ENCODE results near the gene GLG1.

Gene GLG1

GRCh38 chr16:74592847-74593246 lies 14.1 kb downstream of the GLG1 start:
- Histone ChIP-seq H3K27ac (ENCODE audit: insufficient read depth, low read length, poor library complexity, severe bottlenecking) (no peak overlapping the region), H3K4me3 (ENCODE audit: insufficient read depth, low read depth, low read length, poor library complexity, severe bottlenecking) (no peak overlapping the region), H3K9me3 (ENCODE audit: control insufficient read depth, low read length) (no peaks in the 10 kb centered on the region), H3K4me1 (ENCODE audit: control insufficient read depth, insufficient read depth, low read length, poor library complexity, severe bottlenecking) (peaks cover 5% of the 10 kb centered on the region), H3K27me3 (replicated peaks; ENCODE audit: control insufficient read depth, insufficient read depth, low read length, poor library complexity, severe bottlenecking) (no peaks in the 10 kb centered on the region), H3K36me3 (ENCODE audit: control insufficient read depth, insufficient read depth, low read length) (no peaks in the 10 kb centered on the region)
- no peak for DNase-seq

GRCh38 chr16:74591876-74592650 lies 14.9 kb downstream of the GLG1 start:
- no peaks in the 10 kb centered on the region for H3K9me3 ChIP-seq (ENCODE audit: control insufficient read depth, low read length)
- peaks cover 5% of the 10 kb centered on the region for H3K4me1 ChIP-seq (ENCODE audit: control insufficient read depth, insufficient read depth, low read length, poor library complexity, severe bottlenecking)
- H3K27me3 ChIP-seq (replicated peaks; ENCODE audit: control insufficient read depth, insufficient read depth, low read length, poor library complexity, severe bottlenecking) = no peaks in the 10 kb centered on the region
- no peak overlapping the region for H3K27ac ChIP-seq (ENCODE audit: insufficient read depth, low read length, poor library complexity, severe bottlenecking)
- no peak for DNase-seq
- peaks cover 1% of the 10 kb centered on the region for H3K36me3 ChIP-seq (ENCODE audit: control insufficient read depth, insufficient read depth, low read length)
- H3K4me3 ChIP-seq (ENCODE audit: insufficient read depth, low read depth, low read length, poor library complexity, severe bottlenecking) = no peak overlapping the region

GRCh38 chr16:74586948-74587347 lies 20.0 kb downstream of the GLG1 start:
- peaks cover 4% of the 10 kb centered on the region for H3K36me3 ChIP-seq (ENCODE audit: control insufficient read depth, insufficient read depth, low read length)
- no peak for DNase-seq
- H3K4me3 ChIP-seq (ENCODE audit: insufficient read depth, low read depth, low read length, poor library complexity, severe bottlenecking) = no peak overlapping the region
- H3K9me3 ChIP-seq (ENCODE audit: control insufficient read depth, low read length) = no peaks in the 10 kb centered on the region
- H3K4me1 ChIP-seq (ENCODE audit: control insufficient read depth, insufficient read depth, low read length, poor library complexity, severe bottlenecking) = peaks cover 8% of the 10 kb centered on the region
- H3K27me3 ChIP-seq (replicated peaks; ENCODE audit: control insufficient read depth, insufficient read depth, low read length, poor library complexity, severe bottlenecking) = no peaks in the 10 kb centered on the region
- H3K27ac ChIP-seq (ENCODE audit: insufficient read depth, low read length, poor library complexity, severe bottlenecking) = no peak overlapping the region

GRCh38 chr16:74585846-74586443 lies 21.0 kb downstream of the GLG1 start:
- Histone ChIP-seq H3K27me3 (replicated peaks; ENCODE audit: control insufficient read depth, insufficient read depth, low read length, poor library complexity, severe bottlenecking) (no peaks in the 10 kb centered on the region), H3K27ac (ENCODE audit: insufficient read depth, low read length, poor library complexity, severe bottlenecking) (no peak overlapping the region), H3K4me3 (ENCODE audit: insufficient read depth, low read depth, low read length, poor library complexity, severe bottlenecking) (no peak overlapping the region), H3K9me3 (ENCODE audit: control insufficient read depth, low read length) (no peaks in the 10 kb centered on the region), H3K36me3 (ENCODE audit: control insufficient read depth, insufficient read depth, low read length) (peaks cover 4% of the 10 kb centered on the region), H3K4me1 (ENCODE audit: control insufficient read depth, insufficient read depth, low read length, poor library complexity, severe bottlenecking) (peaks cover 8% of the 10 kb centered on the region)
- DNase-seq = no peak

GRCh38 chr16:74583926-74584666 lies 22.8 kb downstream of the GLG1 start:
- no peaks in the 10 kb centered on the region for H3K27me3 ChIP-seq (replicated peaks; ENCODE audit: control insufficient read depth, insufficient read depth, low read length, poor library complexity, severe bottlenecking)
- H3K36me3 ChIP-seq (ENCODE audit: control insufficient read depth, insufficient read depth, low read length) = peaks cover 4% of the 10 kb centered on the region
- H3K4me1 ChIP-seq (ENCODE audit: control insufficient read depth, insufficient read depth, low read length, poor library complexity, severe bottlenecking) = peaks cover 13% of the 10 kb centered on the region
- no peak overlapping the region for H3K4me3 ChIP-seq (ENCODE audit: insufficient read depth, low read depth, low read length, poor library complexity, severe bottlenecking)
- no peak overlapping the region for H3K27ac ChIP-seq (ENCODE audit: insufficient read depth, low read length, poor library complexity, severe bottlenecking)
- H3K9me3 ChIP-seq (ENCODE audit: control insufficient read depth, low read length) = no peaks in the 10 kb centered on the region
- no peak for DNase-seq

GRCh38 chr16:74582970-74583369 lies 23.9 kb downstream of the GLG1 start:
- H3K27ac ChIP-seq (ENCODE audit: insufficient read depth, low read length, poor library complexity, severe bottlenecking) = no peak overlapping the region
- no peaks in the 10 kb centered on the region for H3K9me3 ChIP-seq (ENCODE audit: control insufficient read depth, low read length)
- H3K36me3 ChIP-seq (ENCODE audit: control insufficient read depth, insufficient read depth, low read length) = peaks cover 4% of the 10 kb centered on the region
- DNase-seq = no peak
- H3K4me3 ChIP-seq (ENCODE audit: insufficient read depth, low read depth, low read length, poor library complexity, severe bottlenecking) = no peak overlapping the region
- no peaks in the 10 kb centered on the region for H3K27me3 ChIP-seq (replicated peaks; ENCODE audit: control insufficient read depth, insufficient read depth, low read length, poor library complexity, severe bottlenecking)
- peaks cover 9% of the 10 kb centered on the region for H3K4me1 ChIP-seq (ENCODE audit: control insufficient read depth, insufficient read depth, low read length, poor library complexity, severe bottlenecking)

GRCh38 chr16:74580833-74581232 lies 26.1 kb downstream of the GLG1 start:
- no peaks in the 10 kb centered on the region for H3K9me3 ChIP-seq (ENCODE audit: control insufficient read depth, low read length)
- no peaks in the 10 kb centered on the region for H3K27me3 ChIP-seq (replicated peaks; ENCODE audit: control insufficient read depth, insufficient read depth, low read length, poor library complexity, severe bottlenecking)
- H3K4me1 ChIP-seq (ENCODE audit: control insufficient read depth, insufficient read depth, low read length, poor library complexity, severe bottlenecking) = peaks cover 13% of the 10 kb centered on the region
- H3K36me3 ChIP-seq (ENCODE audit: control insufficient read depth, insufficient read depth, low read length) = no peaks in the 10 kb centered on the region
- no peak for DNase-seq
- H3K4me3 ChIP-seq (ENCODE audit: insufficient read depth, low read depth, low read length, poor library complexity, severe bottlenecking) = no peak overlapping the region
- no peak overlapping the region for H3K27ac ChIP-seq (ENCODE audit: insufficient read depth, low read length, poor library complexity, severe bottlenecking)

- Histone ChIP-seq H3K27ac (ENCODE audit: insufficient read depth, low read length, poor library complexity, severe bottlenecking) (no peak overlapping the region), H3K36me3 (ENCODE audit: control insufficient read depth, insufficient read depth, low read length) (no peaks in the 10 kb centered on the region), H3K4me1 (ENCODE audit: control insufficient read depth, insufficient read depth, low read length, poor library complexity, severe bottlenecking) (peaks cover 15% of the 10 kb centered on the region), H3K4me3 (ENCODE audit: insufficient read depth, low read depth, low read length, poor library complexity, severe bottlenecking) (no peak overlapping the region), H3K9me3 (ENCODE audit: control insufficient read depth, low read length) (no peaks in the 10 kb centered on the region), H3K27me3 (replicated peaks; ENCODE audit: control insufficient read depth, insufficient read depth, low read length, poor library complexity, severe bottlenecking) (no peaks in the 10 kb centered on the region)
- no peak for DNase-seq
Measured at GRCh38 chr16:74578838-74579237, 28.1 kb downstream of the GLG1 start.

GRCh38 chr16:74578433-74578832 lies 28.5 kb downstream of the GLG1 start:
- no peak overlapping the region for H3K4me3 ChIP-seq (ENCODE audit: insufficient read depth, low read depth, low read length, poor library complexity, severe bottlenecking)
- H3K27me3 ChIP-seq (replicated peaks; ENCODE audit: control insufficient read depth, insufficient read depth, low read length, poor library complexity, severe bottlenecking) = no peaks in the 10 kb centered on the region
- peaks cover 16% of the 10 kb centered on the region for H3K4me1 ChIP-seq (ENCODE audit: control insufficient read depth, insufficient read depth, low read length, poor library complexity, severe bottlenecking)
- no peaks in the 10 kb centered on the region for H3K9me3 ChIP-seq (ENCODE audit: control insufficient read depth, low read length)
- H3K27ac ChIP-seq (ENCODE audit: insufficient read depth, low read length, poor library complexity, severe bottlenecking) = no peak overlapping the region
- no peak for DNase-seq
- H3K36me3 ChIP-seq (ENCODE audit: control insufficient read depth, insufficient read depth, low read length) = no peaks in the 10 kb centered on the region

- H3K9me3 ChIP-seq (ENCODE audit: control insufficient read depth, low read length) = no peaks in the 10 kb centered on the region
- H3K36me3 ChIP-seq (ENCODE audit: control insufficient read depth, insufficient read depth, low read length) = no peaks in the 10 kb centered on the region
- H3K27ac ChIP-seq (ENCODE audit: insufficient read depth, low read length, poor library complexity, severe bottlenecking) = no peak overlapping the region
- H3K4me1 ChIP-seq (ENCODE audit: control insufficient read depth, insufficient read depth, low read length, poor library complexity, severe bottlenecking) = peaks cover 13% of the 10 kb centered on the region
- DNase-seq = no peak
- no peak overlapping the region for H3K4me3 ChIP-seq (ENCODE audit: insufficient read depth, low read depth, low read length, poor library complexity, severe bottlenecking)
- H3K27me3 ChIP-seq (replicated peaks; ENCODE audit: control insufficient read depth, insufficient read depth, low read length, poor library complexity, severe bottlenecking) = no peaks in the 10 kb centered on the region
Measured at GRCh38 chr16:74577882-74578366, 29.0 kb downstream of the GLG1 start.

Data from effector memory CD4-positive, alpha-beta T cell (primary cell).